ENCODE measurements around the gene ISCA2. TPM values are rescaled to one million over a fixed set of nuclear protein-coding genes. Genes with fewer than 3 reads are reported as not detected.

Gene ISCA2
- total RNA-seq, 1 experiment from 2014 or later = 28.3 TPM

GRCh38 chr14:74503938-74504335 lies 10.4 kb downstream of the ISCA2 start:
- DNase-seq (ENCODE audit: low read depth, low spot score) = no peak
- in situ Hi-C loops (cut with HindIII; ENCODE audit: low pct_unique_long_range_greater_than_20kb, low sequenced_read_pairs) = no loop called here

GRCh38 chr14:74504412-74504811 lies 10.8 kb downstream of the ISCA2 start:
- in situ Hi-C loops (cut with HindIII; ENCODE audit: low pct_unique_long_range_greater_than_20kb, low sequenced_read_pairs) = no loop called here
- DNase-seq (ENCODE audit: low read depth, low spot score) = no peak

GRCh38 chr14:74504874-74505720 lies 11.5 kb downstream of the ISCA2 start:
- no peak for DNase-seq (ENCODE audit: low read depth, low spot score)
- in situ Hi-C loops (cut with HindIII; ENCODE audit: low pct_unique_long_range_greater_than_20kb, low sequenced_read_pairs) = no loop called here

- in situ Hi-C loops (cut with HindIII; ENCODE audit: low pct_unique_long_range_greater_than_20kb, low sequenced_read_pairs) = no loop called here
- no peak for DNase-seq (ENCODE audit: low read depth, low spot score)
Measured at GRCh38 chr14:74505831-74506230, 12.3 kb downstream of the ISCA2 start.

- no peak for DNase-seq (ENCODE audit: low read depth, low spot score)
- in situ Hi-C loops (cut with HindIII; ENCODE audit: low pct_unique_long_range_greater_than_20kb, low sequenced_read_pairs) = no loop called here
Measured at GRCh38 chr14:74506411-74506851, 12.9 kb downstream of the ISCA2 start.

GRCh38 chr14:74507085-74507484 lies 13.5 kb downstream of the ISCA2 start:
- no peak for DNase-seq (ENCODE audit: low read depth, low spot score)
- in situ Hi-C loops (cut with HindIII; ENCODE audit: low pct_unique_long_range_greater_than_20kb, low sequenced_read_pairs) = no loop called here

- DNase-seq (ENCODE audit: low read depth, low spot score) = no peak
- in situ Hi-C loops (cut with HindIII; ENCODE audit: low pct_unique_long_range_greater_than_20kb, low sequenced_read_pairs) = no loop called here
Measured at GRCh38 chr14:74507840-74508239, 14.3 kb downstream of the ISCA2 start.

GRCh38 chr14:74508292-74508731 lies 14.7 kb downstream of the ISCA2 start:
- in situ Hi-C loops (cut with HindIII; ENCODE audit: low pct_unique_long_range_greater_than_20kb, low sequenced_read_pairs) = no loop called here
- DNase-seq (ENCODE audit: low read depth, low spot score) = peak; percentile 67

GRCh38 chr14:74508844-74509428 lies 15.4 kb downstream of the ISCA2 start:
- DNase-seq (ENCODE audit: low read depth, low spot score) = no peak
- in situ Hi-C loops (cut with HindIII; ENCODE audit: low pct_unique_long_range_greater_than_20kb, low sequenced_read_pairs) = no loop called here

GRCh38 chr14:74509587-74510222 lies 16.1 kb downstream of the ISCA2 start:
- in situ Hi-C loops (cut with HindIII; ENCODE audit: low pct_unique_long_range_greater_than_20kb, low sequenced_read_pairs) = no loop called here
- DNase-seq (ENCODE audit: low read depth, low spot score) = no peak

GRCh38 chr14:74510223-74510931 lies 16.8 kb downstream of the ISCA2 start:
- in situ Hi-C loops (cut with HindIII; ENCODE audit: low pct_unique_long_range_greater_than_20kb, low sequenced_read_pairs) = no loop called here
- DNase-seq (ENCODE audit: low read depth, low spot score) = peak; percentile 22

GRCh38 chr14:74510959-74511409 lies 17.4 kb downstream of the ISCA2 start:
- in situ Hi-C loops (cut with HindIII; ENCODE audit: low pct_unique_long_range_greater_than_20kb, low sequenced_read_pairs) = no loop called here
- no peak for DNase-seq (ENCODE audit: low read depth, low spot score)

- no peak for DNase-seq (ENCODE audit: low read depth, low spot score)
- in situ Hi-C loops (cut with HindIII; ENCODE audit: low pct_unique_long_range_greater_than_20kb, low sequenced_read_pairs) = no loop called here
Measured at GRCh38 chr14:74511966-74512830, 18.6 kb downstream of the ISCA2 start.

- DNase-seq (ENCODE audit: low read depth, low spot score) = no peak
- in situ Hi-C loops (cut with HindIII; ENCODE audit: low pct_unique_long_range_greater_than_20kb, low sequenced_read_pairs) = no loop called here
Measured at GRCh38 chr14:74514471-74514941, 20.9 kb downstream of the ISCA2 start.

GRCh38 chr14:74515891-74516412 lies 22.4 kb downstream of the ISCA2 start:
- no peak for DNase-seq (ENCODE audit: low read depth, low spot score)
- in situ Hi-C loops (cut with HindIII; ENCODE audit: low pct_unique_long_range_greater_than_20kb, low sequenced_read_pairs) = no loop called here

GRCh38 chr14:74516451-74517160 lies 23.0 kb downstream of the ISCA2 start:
- in situ Hi-C loops (cut with HindIII; ENCODE audit: low pct_unique_long_range_greater_than_20kb, low sequenced_read_pairs) = no loop called here
- no peak for DNase-seq (ENCODE audit: low read depth, low spot score)
